Astrocyte (in vitro differentiated cells and primary cell): ENCODE data around the gene INSC. TPM values are rescaled to one million over a fixed set of nuclear protein-coding genes. Genes with fewer than 3 reads are reported as not detected.
A peak's percentile ranks its signal among the peaks of the same experiment; 100 is the strongest.

Experiments
- DNase-seq: peaks from one replicate; pipeline ENCODE4 v3.0.0-alpha.2; 2010; ENCODE audit warnings: low read depth
- FAIRE-seq: peaks from 2 replicates; lab custom pipeline; 2011; peaks lifted over from hg19 to GRCh38; lab: Jason Lieb, UNC
- H2AFZ ChIP-seq: 2 replicates; pipeline ENCODE4 v1.6.0; 2012; ENCODE audit warnings: low read depth, low read length, inconsistent platforms
- H3K27ac ChIP-seq: 2 replicates; pipeline ENCODE4 v1.5.1; 2011; ENCODE audit warnings: low read depth, low read length, inconsistent platforms
- H3K27me3 ChIP-seq: 2 replicates; pipeline ENCODE4 v1.6.0; 2011; ENCODE audit warnings: low read length, inconsistent platforms; ENCODE audit not compliant: insufficient read depth
- H3K36me3 ChIP-seq: 2 replicates; pipeline ENCODE4 v1.5.1; 2011; ENCODE audit warnings: low read length, inconsistent platforms; ENCODE audit not compliant: insufficient read depth
- H3K4me1 ChIP-seq: 2 replicates; pipeline ENCODE4 v1.5.1; 2011; ENCODE audit warnings: low read length, inconsistent platforms; ENCODE audit not compliant: insufficient read depth
- H3K4me2 ChIP-seq: 2 replicates; pipeline ENCODE4 v1.6.0; 2012; ENCODE audit warnings: low read length, inconsistent platforms
- H3K4me3 ChIP-seq: 2 replicates; pipeline ENCODE4 v1.5.1; 2011; ENCODE audit warnings: low read depth, mild to moderate bottlenecking, low read length, inconsistent platforms; ENCODE audit not compliant: insufficient read depth
- H3K79me2 ChIP-seq: 2 replicates; pipeline ENCODE4 v1.6.0; 2012; ENCODE audit warnings: mild to moderate bottlenecking, low read length, inconsistent platforms; ENCODE audit not compliant: insufficient read depth
- H3K9ac ChIP-seq: 2 replicates; pipeline ENCODE4 v1.6.0; 2012; ENCODE audit warnings: mild to moderate bottlenecking, low read length, inconsistent platforms
- H3K9me3 ChIP-seq: 2 replicates; pipeline ENCODE4 v1.5.1; 2012; ENCODE audit warnings: low read depth, mild to moderate bottlenecking, low read length, inconsistent platforms; ENCODE audit not compliant: insufficient read depth
- H4K20me1 ChIP-seq: 2 replicates; pipeline ENCODE4 v1.6.0; 2012; ENCODE audit warnings: low read length, inconsistent platforms; ENCODE audit not compliant: insufficient read depth
- H3K27ac Mint-ChIP-seq: one replicate; pipeline ENCODE4 v1.8.0; 2021; ENCODE audit warnings: mild to moderate bottlenecking, mixed read lengths; ENCODE audit not compliant: unreplicated experiment
- H3K27me3 Mint-ChIP-seq: one replicate; pipeline ENCODE4 v1.8.0; 2021; ENCODE audit warnings: low read depth, mixed read lengths; ENCODE audit not compliant: unreplicated experiment
- H3K36me3 Mint-ChIP-seq: one replicate; pipeline ENCODE4 v1.8.0; 2021; ENCODE audit warnings: low read depth, mixed read lengths; ENCODE audit not compliant: unreplicated experiment
- H3K4me1 Mint-ChIP-seq: one replicate; pipeline ENCODE4 v1.8.0; 2021; ENCODE audit warnings: low read depth, mixed read lengths; ENCODE audit not compliant: unreplicated experiment
- H3K4me3 Mint-ChIP-seq: one replicate; pipeline ENCODE4 v1.8.0; 2021; ENCODE audit warnings: mild to moderate bottlenecking, moderate library complexity, mixed read lengths; ENCODE audit not compliant: unreplicated experiment
- H3K9me3 Mint-ChIP-seq: one replicate; pipeline ENCODE4 v1.8.0; 2021; ENCODE audit warnings: mild to moderate bottlenecking, mixed read lengths; ENCODE audit not compliant: unreplicated experiment
- CTCF ChIP-seq: IDR thresholded peaks from 2 replicates; pipeline ENCODE4 v1.5.1; 2011; ENCODE audit warnings: low read depth, mild to moderate bottlenecking, inconsistent platforms, low read length, moderate library complexity; ENCODE audit not compliant: insufficient read depth
- EZH2 ChIP-seq: IDR thresholded peaks from 2 replicates; pipeline ENCODE4 v1.6.1; 2012; ENCODE audit warnings: mild to moderate bottlenecking, low read length, inconsistent platforms; ENCODE audit not compliant: insufficient read depth
- total RNA-seq: library from RNA; stranded (reverse); gene quantifications from 2 replicates; pipeline ENCODE4 v1.2.1, GENCODE V29; 2021

The INSC gene
- total RNA-seq, 1 donor from 2014 or later, result not detected

- peak; percentile 45 for TF ChIP-seq CTCF
- no peak for TF ChIP-seq EZH2
- Histone ChIP-seq H4K20me1 (no peaks in the 10 kb centered on the region), H3K4me2 (peak overlapping the region; percentile 82), H3K4me3 (peak overlapping the region; percentile 5), H2AFZ (peak overlapping the region; percentile 50), H3K79me2 (no peaks in the 10 kb centered on the region), H3K4me1 (peaks cover 9% of the 10 kb centered on the region), H3K36me3 (no peaks in the 10 kb centered on the region), H3K27ac (no peak overlapping the region), H3K27me3 (peaks cover 19% of the 10 kb centered on the region), H3K9ac (no peak overlapping the region), H3K9me3 (no peaks in the 10 kb centered on the region)
- peaks cover 51% of the 10 kb centered on the region for H3K27me3 Mint-ChIP-seq
- H3K36me3 Mint-ChIP-seq, result peaks cover 2% of the 10 kb centered on the region
- peak; percentile 31 for DNase-seq
- no peak overlapping the region for H3K27ac Mint-ChIP-seq
- peaks cover 12% of the 10 kb centered on the region for H3K9me3 Mint-ChIP-seq
- H3K4me3 Mint-ChIP-seq, result peak overlapping the region; percentile 80
- no peak for FAIRE-seq
- peaks cover 3% of the 10 kb centered on the region for H3K4me1 Mint-ChIP-seq
Observed at GRCh38 chr11:15074206-15075161, 40.2 kb upstream of the INSC start.

GRCh38 chr11:15075162-15075526 is 39.6 kb upstream of the INSC start:
- H2AFZ ChIP-seq, result no peak overlapping the region
- Mint-ChIP-seq H3K4me3 (no peak overlapping the region), H3K27ac (no peak overlapping the region), H3K36me3 (peaks cover 2% of the 10 kb centered on the region), H3K9me3 (peaks cover 6% of the 10 kb centered on the region), H3K27me3 (peaks cover 51% of the 10 kb centered on the region), H3K4me1 (peaks cover 3% of the 10 kb centered on the region)
- no peak for DNase-seq
- H3K27me3 ChIP-seq, result peaks cover 19% of the 10 kb centered on the region
- no peak for TF ChIP-seq EZH2
- TF ChIP-seq CTCF, result peak; percentile 2
- no peaks in the 10 kb centered on the region for H3K9me3 ChIP-seq
- no peak overlapping the region for H3K27ac ChIP-seq
- H3K4me3 ChIP-seq, result no peak overlapping the region
- no peak overlapping the region for H3K4me2 ChIP-seq
- no peaks in the 10 kb centered on the region for H4K20me1 ChIP-seq
- H3K36me3 ChIP-seq, result no peaks in the 10 kb centered on the region
- H3K9ac ChIP-seq, result no peak overlapping the region
- no peaks in the 10 kb centered on the region for H3K79me2 ChIP-seq
- H3K4me1 ChIP-seq, result peaks cover 9% of the 10 kb centered on the region
- no peak for FAIRE-seq

GRCh38 chr11:15091175-15091574 is 23.5 kb upstream of the INSC start:
- H3K27ac Mint-ChIP-seq, result no peak overlapping the region
- no peaks in the 10 kb centered on the region for H3K9me3 Mint-ChIP-seq
- Histone ChIP-seq H4K20me1 (no peaks in the 10 kb centered on the region), H3K79me2 (no peaks in the 10 kb centered on the region), H2AFZ (no peak overlapping the region), H3K9me3 (no peaks in the 10 kb centered on the region), H3K27ac (no peak overlapping the region), H3K4me3 (no peak overlapping the region), H3K27me3 (no peaks in the 10 kb centered on the region), H3K36me3 (no peaks in the 10 kb centered on the region), H3K4me1 (no peaks in the 10 kb centered on the region), H3K9ac (no peak overlapping the region), H3K4me2 (no peak overlapping the region)
- no peak for DNase-seq
- H3K4me1 Mint-ChIP-seq, result peaks cover 4% of the 10 kb centered on the region
- no peak overlapping the region for H3K4me3 Mint-ChIP-seq
- no peak for FAIRE-seq
- no peaks in the 10 kb centered on the region for H3K36me3 Mint-ChIP-seq
- peaks cover 2% of the 10 kb centered on the region for H3K27me3 Mint-ChIP-seq
- TF ChIP-seq EZH2, result no peak
